ENCODE data around the gene KLHL29.

DNA sequence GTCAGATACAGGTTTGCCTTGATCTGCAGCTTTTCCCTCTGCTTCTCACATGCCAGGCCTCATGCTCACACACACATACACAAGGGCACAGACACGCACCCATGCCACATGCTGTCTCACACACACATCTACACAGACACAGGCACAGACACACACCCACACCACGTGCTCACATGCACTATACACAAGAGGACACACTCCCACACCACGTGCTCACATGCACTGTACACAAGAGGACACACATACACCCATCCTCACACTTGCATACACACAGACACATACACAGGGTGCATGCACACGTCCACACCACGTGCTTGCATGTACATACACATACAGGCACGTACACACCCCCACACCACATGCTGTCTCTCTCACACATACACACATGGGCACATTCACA lies 288.1 kb downstream of the KLHL29 start:
- TF ChIP-seq, protein P1, sequence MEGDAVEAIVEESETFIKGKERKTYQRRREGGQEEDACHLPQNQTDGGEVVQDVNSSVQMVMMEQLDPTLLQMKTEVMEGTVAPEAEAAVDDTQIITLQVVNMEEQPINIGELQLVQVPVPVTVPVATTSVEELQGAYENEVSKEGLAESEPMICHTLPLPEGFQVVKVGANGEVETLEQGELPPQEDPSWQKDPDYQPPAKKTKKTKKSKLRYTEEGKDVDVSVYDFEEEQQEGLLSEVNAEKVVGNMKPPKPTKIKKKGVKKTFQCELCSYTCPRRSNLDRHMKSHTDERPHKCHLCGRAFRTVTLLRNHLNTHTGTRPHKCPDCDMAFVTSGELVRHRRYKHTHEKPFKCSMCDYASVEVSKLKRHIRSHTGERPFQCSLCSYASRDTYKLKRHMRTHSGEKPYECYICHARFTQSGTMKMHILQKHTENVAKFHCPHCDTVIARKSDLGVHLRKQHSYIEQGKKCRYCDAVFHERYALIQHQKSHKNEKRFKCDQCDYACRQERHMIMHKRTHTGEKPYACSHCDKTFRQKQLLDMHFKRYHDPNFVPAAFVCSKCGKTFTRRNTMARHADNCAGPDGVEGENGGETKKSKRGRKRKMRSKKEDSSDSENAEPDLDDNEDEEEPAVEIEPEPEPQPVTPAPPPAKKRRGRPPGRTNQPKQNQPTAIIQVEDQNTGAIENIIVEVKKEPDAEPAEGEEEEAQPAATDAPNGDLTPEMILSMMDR (conservative IDR thresholded peaks at IDR 0.05) = no peak
- no peak for TF ChIP-seq EZH2 (IDR thresholded peaks at IDR 0.05; ENCODE audit: low read depth)
